H1 (cell line): ENCODE measurements around the gene MROH7. TPM values are rescaled to one million over a fixed set of nuclear protein-coding genes. Genes with fewer than 3 reads are reported as not detected.

Experiments used
- CTCF ChIA-PET: fragments of 300-600 bp; sonication (Branson Sonifier 250); formaldehyde crosslinking; loops from one replicate; lab custom pipeline; 2021; ENCODE audit not compliant: partially characterized antibody; lab: Charles Lee
- POLR2A ChIA-PET: fragments of 300-600 bp; sonication (Branson Sonifier 250); formaldehyde crosslinking; loops from one replicate; lab custom pipeline; 2021; ENCODE audit warnings: inconsistent platforms; ENCODE audit not compliant: partially characterized antibody; lab: Charles Lee
- DNase-seq, 2 experiments: peaks; one replicate each; pipeline versions ENCODE4 v3.0.0 to v3.0.0-alpha.2; 2010 to 2022; ENCODE audit warnings: low spot score in 2 of 2, low read depth in 1 of 2, mixed read lengths in 1 of 2
- FAIRE-seq: peaks from 2 replicates; lab custom pipeline; 2011; peaks lifted over from hg19 to GRCh38; lab: Jason Lieb, UNC
- H2AFZ ChIP-seq: 2 replicates; pipeline ENCODE4 v1.8.1; 2012; ENCODE audit warnings: low read length, inconsistent platforms
- H2AK5ac ChIP-seq: 2 replicates; pipeline ENCODE4 v1.6.1; 2013; ENCODE audit warnings: low read depth, low read length
- H2BK120ac ChIP-seq: replicated peaks from 2 replicates; pipeline ENCODE3; 2013; ENCODE audit warnings: low read depth, low read length, inconsistent platforms
- H2BK12ac ChIP-seq: 2 replicates; pipeline ENCODE4 v1.6.1; 2013; ENCODE audit warnings: low read depth, low read length
- H2BK15ac ChIP-seq: 2 replicates; pipeline ENCODE4 v1.6.1; 2013; ENCODE audit warnings: low read length
- H2BK20ac ChIP-seq: 2 replicates; pipeline ENCODE4 v1.6.1; 2013; ENCODE audit warnings: low read length
- H2BK5ac ChIP-seq: 2 replicates; pipeline ENCODE4 v1.6.1; 2013; ENCODE audit warnings: low read depth, low read length
- H3K14ac ChIP-seq: 2 replicates; pipeline ENCODE4 v1.6.1; 2013; ENCODE audit warnings: inconsistent platforms; ENCODE audit not compliant: insufficient read length
- H3K18ac ChIP-seq: 2 replicates; pipeline ENCODE4 v1.6.1; 2013; ENCODE audit warnings: low read length; ENCODE audit errors: extremely low read depth
- H3K23ac ChIP-seq: 2 replicates; pipeline ENCODE4 v1.6.1; 2013; ENCODE audit warnings: inconsistent platforms; ENCODE audit not compliant: insufficient read length
- H3K23me2 ChIP-seq: 2 replicates; pipeline ENCODE4 v1.6.1; 2013; ENCODE audit warnings: low read depth, low read length
- H3K27ac ChIP-seq: 2 replicates; pipeline ENCODE4 v1.6.1; 2011; ENCODE audit warnings: low read depth, low read length, inconsistent platforms
- H3K27me3 ChIP-seq, 4 experiments: replicated peaks in 1 of 4; 1 replicate in 1 of 4; 2 replicates in 3 of 4; pipeline versions ENCODE4 v1.6.1 to v1.8.1; 2011 to 2013; ENCODE audit warnings: low read length in 3 of 4, mild to moderate bottlenecking in 3 of 4, inconsistent platforms in 2 of 4, mixed read lengths in 2 of 4, moderate library complexity in 1 of 4; ENCODE audit not compliant: control insufficient read depth in 3 of 4, insufficient read depth in 3 of 4; ENCODE audit errors: extremely low read depth in 1 of 4
- H3K36me3 ChIP-seq, 4 experiments: 2 replicates each; pipeline versions ENCODE4 v1.6.1 to v1.8.1; 2011 to 2013; ENCODE audit warnings: mild to moderate bottlenecking in 4 of 4, low read length in 3 of 4, moderate library complexity in 2 of 4, control low read depth in 1 of 4, inconsistent platforms in 1 of 4; ENCODE audit not compliant: insufficient read depth in 4 of 4, control insufficient read depth in 2 of 4
- H3K4ac ChIP-seq: replicated peaks from 2 replicates; pipeline ENCODE3; 2013; ENCODE audit warnings: low read length, low read depth, mixed read lengths, inconsistent platforms; ENCODE audit not compliant: insufficient read length
- H3K4me1 ChIP-seq, 4 experiments: replicated peaks in 1 of 4; 1 replicate in 1 of 4; 2 replicates in 3 of 4; pipeline versions ENCODE4 v1.6.1 to v1.8.1; 2011 to 2013; ENCODE audit warnings: low read length in 3 of 4, inconsistent platforms in 2 of 4, mixed read lengths in 1 of 4; ENCODE audit not compliant: insufficient read depth in 4 of 4, control insufficient read depth in 3 of 4
- H3K4me2 ChIP-seq, 2 experiments: 2 replicates each; pipeline versions ENCODE4 v1.6.1 to v1.8.1; 2011 to 2013; ENCODE audit warnings: low read depth in 2 of 2, low read length in 2 of 2, control low read depth in 1 of 2, inconsistent platforms in 1 of 2, mild to moderate bottlenecking in 1 of 2; ENCODE audit not compliant: insufficient read depth in 1 of 2
- H3K4me3 ChIP-seq, 4 experiments: fragments of 200-600, 300-600 bp in 1 of 4; sonication (generic), shearing (Covaris generic), sonication (Bioruptor Twin) in 1 of 4; 2 replicates each; pipeline versions ENCODE4 v1.5.1 to v1.8.1; 2011 to 2016; ENCODE audit warnings: low read length in 4 of 4, low read depth in 3 of 4, control low read depth in 2 of 4, inconsistent platforms in 2 of 4, mild to moderate bottlenecking in 2 of 4, mixed read lengths in 1 of 4, moderate library complexity in 1 of 4; ENCODE audit not compliant: insufficient read depth in 2 of 4; ENCODE audit errors: extremely low read depth in 1 of 4
- H3K56ac ChIP-seq: replicated peaks from 2 replicates; pipeline ENCODE3; 2013; ENCODE audit warnings: low read depth, mild to moderate bottlenecking, mixed read lengths, low read length, inconsistent platforms; ENCODE audit not compliant: insufficient read length
- H3K79me1 ChIP-seq: 2 replicates; pipeline ENCODE4 v1.6.1; 2013; ENCODE audit warnings: low read depth, low read length, control low read depth
- H3K79me2 ChIP-seq, 2 experiments: 2 replicates each; pipeline versions ENCODE4 v1.6.1 to v1.8.1; 2012 to 2013; ENCODE audit warnings: low read length in 2 of 2, mild to moderate bottlenecking in 2 of 2, inconsistent platforms in 1 of 2; ENCODE audit not compliant: insufficient read depth in 2 of 2, control insufficient read depth in 1 of 2
- H3K9ac ChIP-seq, 4 experiments: replicated peaks in 1 of 4; 1 replicate in 1 of 4; 2 replicates in 3 of 4; pipeline versions ENCODE4 v1.6.1 to v1.8.1; 2011 to 2013; ENCODE audit warnings: low read depth in 3 of 4, low read length in 3 of 4, control low read depth in 2 of 4, mild to moderate bottlenecking in 2 of 4, moderate library complexity in 2 of 4, inconsistent platforms in 1 of 4; ENCODE audit errors: extremely low read depth in 1 of 4
- H3K9me3 ChIP-seq, 2 experiments: 2 replicates each; pipeline versions ENCODE4 v1.6.1 to v1.8.1; 2012 to 2013; ENCODE audit warnings: mild to moderate bottlenecking in 2 of 2, moderate library complexity in 2 of 2, control low read depth in 1 of 2, inconsistent platforms in 1 of 2, low read depth in 1 of 2, low read length in 1 of 2, mixed read lengths in 1 of 2; ENCODE audit not compliant: insufficient read depth in 2 of 2
- H4K20me1 ChIP-seq, 2 experiments: replicated peaks in 1 of 2; 2 replicates each; pipeline versions ENCODE3 to v1.8.1; 2011 to 2013; ENCODE audit warnings: inconsistent platforms in 2 of 2, low read length in 2 of 2, mild to moderate bottlenecking in 1 of 2; ENCODE audit not compliant: insufficient read depth in 2 of 2, control insufficient read depth in 1 of 2
- H4K5ac ChIP-seq: 2 replicates; pipeline ENCODE4 v1.6.1; 2013; ENCODE audit warnings: low read length, low read depth, mixed read lengths, inconsistent platforms; ENCODE audit not compliant: insufficient read length
- H4K8ac ChIP-seq: 2 replicates; pipeline ENCODE4 v1.8.0; 2013; ENCODE audit warnings: mild to moderate bottlenecking, moderate library complexity, low read length, inconsistent platforms; ENCODE audit not compliant: insufficient read depth; ENCODE audit errors: extremely low read depth
- H4K91ac ChIP-seq: replicated peaks from 2 replicates; pipeline ENCODE3; 2013; ENCODE audit warnings: low read length, mixed read lengths, inconsistent platforms; ENCODE audit not compliant: insufficient read length
- WGBS, 2 experiments: shearing (Covaris generic) in 1 of 2; methylation state at CpG; one replicate each; pipeline versions ENCODE4 v1.1.6 to v1.1.7; 2013 to 2015; ENCODE audit warnings: low lambda C conversion rate in 2 of 2, mixed read lengths in 2 of 2, inconsistent platforms in 1 of 2, low coverage in 1 of 2, missing lambda C conversion rate in 1 of 2; ENCODE audit not compliant: insufficient replicate concordance in 2 of 2, insufficient coverage in 1 of 2, insufficient read length in 1 of 2; ENCODE audit errors: extremely low coverage in 1 of 2, missing lambda C conversion rate in 1 of 2; 5-methylcytosine and 5-hydroxymethylcytosine counted together
- polyA plus RNA-seq, 7 experiments: library from polyadenylated mRNA; depleted of rRNA in 3 of 7; stranded (reverse) in 5 of 7; unstranded in 2 of 7; fragments of >200 nt in 5 of 7; fragments of 200-250 nt in 2 of 7; gene quantifications; 1 replicate in 5 of 7; 2 replicates in 1 of 7; 4 replicates in 1 of 7; pipeline versions ENCODE4 v1.2.1 to v1.2.3, GENCODE V29; 2011 to 2013; ENCODE audit warnings: missing spikeins in 2 of 7, mixed read lengths in 2 of 7
- total RNA-seq: library from RNA; stranded (reverse); fragmentation: NEBNext Ultra II Directional; extraction: Animal tissue kit (Norgen Biotek cat#: 25700); gene quantifications from 2 replicates; pipeline ENCODE4 v1.2.1, GENCODE V29; 2021
- TF ChIP-seq, protein P1 (sequence below): IDR thresholded peaks from 2 replicates; pipeline ENCODE4 v1.6.1; 2011; ENCODE audit warnings: low read length, improper control_type of control experiment

MROH7 gene
- total and polyA plus RNA-seq, 2 of the 8 experiments (the other 6 are each of a cell fraction or from before 2014, with no cell fraction given) = 0.07 to 0.20 TPM

DNA sequence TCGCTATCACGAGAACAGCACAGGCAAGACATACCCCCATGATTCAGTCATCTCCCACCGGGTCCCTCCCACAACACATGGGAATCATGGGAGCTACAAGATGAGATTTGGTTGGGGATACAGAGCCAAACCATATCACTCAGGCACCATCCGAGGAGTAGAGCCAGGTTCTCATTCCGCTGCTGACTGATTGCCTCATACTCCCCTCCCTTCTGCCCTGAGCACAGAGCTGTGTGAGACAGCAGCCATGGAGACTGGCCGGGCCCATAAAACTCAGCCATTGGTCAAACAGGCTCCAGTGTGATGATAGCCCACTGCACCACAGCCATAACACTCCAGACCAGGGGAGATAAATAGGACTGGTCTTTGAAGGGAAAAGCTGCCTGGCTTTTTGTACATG lies 96.7 kb downstream of the MROH7 start:
- Histone ChIP-seq H3K4ac (no peak overlapping the region), H4K20me1 (peaks cover 0 to 5% of the 10 kb centered on the region in 2 experiments), H3K4me2 (no peak overlapping the region), H2BK5ac (no peak overlapping the region), H3K18ac (no peak overlapping the region), H3K56ac (no peak overlapping the region), H2BK120ac (no peak overlapping the region), H3K9ac (no peak overlapping the region), H3K4me3 (no peak overlapping the region), H2AK5ac (no peak overlapping the region), H3K27me3 (no peaks in the 10 kb centered on the region), H3K4me1 (no peaks in the 10 kb centered on the region), H4K8ac (no peak overlapping the region), H4K5ac (no peak overlapping the region), H2AFZ (no peak overlapping the region), H3K79me1 (no peaks in the 10 kb centered on the region), H2BK20ac (no peak overlapping the region), H3K79me2 (no peaks in the 10 kb centered on the region), H2BK15ac (no peak overlapping the region), H3K23me2 (no peaks in the 10 kb centered on the region), H3K27ac (no peak overlapping the region), H3K36me3 (peaks cover 6 to 48% (median 26%) of the 10 kb centered on the region in 4 experiments; a peak in 7 of 8 replicates), H2BK12ac (no peak overlapping the region), H3K14ac (no peak overlapping the region), H3K23ac (no peak overlapping the region), H4K91ac (no peak overlapping the region), H3K9me3 (no peaks in the 10 kb centered on the region)
- POLR2A ChIA-PET = no interaction called here
- TF ChIP-seq, protein P1, sequence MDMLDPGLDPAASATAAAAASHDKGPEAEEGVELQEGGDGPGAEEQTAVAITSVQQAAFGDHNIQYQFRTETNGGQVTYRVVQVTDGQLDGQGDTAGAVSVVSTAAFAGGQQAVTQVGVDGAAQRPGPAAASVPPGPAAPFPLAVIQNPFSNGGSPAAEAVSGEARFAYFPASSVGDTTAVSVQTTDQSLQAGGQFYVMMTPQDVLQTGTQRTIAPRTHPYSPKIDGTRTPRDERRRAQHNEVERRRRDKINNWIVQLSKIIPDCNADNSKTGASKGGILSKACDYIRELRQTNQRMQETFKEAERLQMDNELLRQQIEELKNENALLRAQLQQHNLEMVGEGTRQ = no peak
- DNase-seq (no peak), FAIRE-seq (no peak)
- WGBS, 2 experiments = 81% methylated on average over 6 of the region's 6 CpGs; no CpG with 5 or more reads in 1 of the 2 experiments
- CTCF ChIA-PET = interaction anchor here (1.0 kb wide), 2 partner anchors 18 to 55 kb away, joined by 3 to 4 read pairs; no protein-coding TSS in a partner anchor
